Measurements from ENCODE around the gene CDHR3.

The CDHR3 gene

GRCh38 chr7:105989686-105990085 lies 26.6 kb downstream of the CDHR3 start:
- no peak for TF ChIP-seq CTCF (IDR thresholded peaks at IDR 0.05; ENCODE audit: low read depth, low read length)
- DNase-seq (ENCODE audit: low read depth, low spot score), result no peak
- H3K4me3 ChIP-seq (ENCODE audit: low read depth, low read length), result no peak overlapping the region
- in situ Hi-C loops (cut with HindIII; ENCODE audit: low sequenced_read_pairs), result no loop called here

GRCh38 chr7:105990141-105990540 lies 27.1 kb downstream of the CDHR3 start:
- TF ChIP-seq CTCF (IDR thresholded peaks at IDR 0.05; ENCODE audit: low read depth, low read length), result no peak
- in situ Hi-C loops (cut with HindIII; ENCODE audit: low sequenced_read_pairs), result no loop called here
- DNase-seq (ENCODE audit: low read depth, low spot score), result no peak
- H3K4me3 ChIP-seq (ENCODE audit: low read depth, low read length), result no peak overlapping the region

- H3K4me3 ChIP-seq (ENCODE audit: low read depth, low read length), result no peak overlapping the region
- no peak for DNase-seq (ENCODE audit: low read depth, low spot score)
- TF ChIP-seq CTCF (IDR thresholded peaks at IDR 0.05; ENCODE audit: low read depth, low read length), result peak; percentile 12
- in situ Hi-C loops (cut with HindIII; ENCODE audit: low sequenced_read_pairs), result no loop called here
Measured at GRCh38 chr7:105990727-105991453, 27.8 kb downstream of the CDHR3 start.

GRCh38 chr7:105992905-105993304 lies 29.8 kb downstream of the CDHR3 start:
- no peak for TF ChIP-seq CTCF (IDR thresholded peaks at IDR 0.05; ENCODE audit: low read depth, low read length)
- DNase-seq (ENCODE audit: low read depth, low spot score), result no peak
- H3K4me3 ChIP-seq (ENCODE audit: low read depth, low read length), result no peak overlapping the region
- in situ Hi-C loops (cut with HindIII; ENCODE audit: low sequenced_read_pairs), result no loop called here

GRCh38 chr7:105996860-105997737 lies 34.0 kb downstream of the CDHR3 start:
- in situ Hi-C loops (cut with HindIII; ENCODE audit: low sequenced_read_pairs), result no loop called here
- DNase-seq (ENCODE audit: low read depth, low spot score), result no peak
- no peak for TF ChIP-seq CTCF (IDR thresholded peaks at IDR 0.05; ENCODE audit: low read depth, low read length)
- no peak overlapping the region for H3K4me3 ChIP-seq (ENCODE audit: low read depth, low read length)

GRCh38 chr7:105999256-105999655 lies 36.2 kb downstream of the CDHR3 start:
- no peak for TF ChIP-seq CTCF (IDR thresholded peaks at IDR 0.05; ENCODE audit: low read depth, low read length)
- in situ Hi-C loops (cut with HindIII; ENCODE audit: low sequenced_read_pairs), result no loop called here
- H3K4me3 ChIP-seq (ENCODE audit: low read depth, low read length), result no peak overlapping the region
- no peak for DNase-seq (ENCODE audit: low read depth, low spot score)
